Trophoblast cell (in vitro differentiated cells and primary cell): Measurements from ENCODE around the gene GID8.

Experiments used
- DNase-seq, 2 donors: peaks; one replicate each; pipeline ENCODE4 v3.0.0-alpha.2; 2016
- H2AFZ ChIP-seq: 2 replicates; pipeline ENCODE4 v1.6.1; 2013; ENCODE audit warnings: low read length, moderate library complexity, mild to moderate bottlenecking; ENCODE audit not compliant: insufficient read depth, poor library complexity
- H2AK5ac ChIP-seq: 2 replicates; pipeline ENCODE4 v1.6.1; 2013; ENCODE audit warnings: mild to moderate bottlenecking, low read length
- H2BK120ac ChIP-seq: 2 replicates; pipeline ENCODE4 v1.6.1; 2013; ENCODE audit warnings: low read length, mild to moderate bottlenecking, moderate library complexity; ENCODE audit not compliant: insufficient read depth, poor library complexity
- H2BK12ac ChIP-seq: 2 replicates; pipeline ENCODE4 v1.6.1; 2013; ENCODE audit warnings: mild to moderate bottlenecking, low read length, moderate library complexity
- H2BK5ac ChIP-seq: 2 replicates; pipeline ENCODE4 v1.6.1; 2013; ENCODE audit warnings: low read length, low read depth, moderate library complexity, mild to moderate bottlenecking; ENCODE audit not compliant: poor library complexity
- H3K14ac ChIP-seq: 2 replicates; pipeline ENCODE4 v1.6.1; 2013; ENCODE audit warnings: mild to moderate bottlenecking, low read length
- H3K18ac ChIP-seq: 2 replicates; pipeline ENCODE4 v1.6.1; 2013; ENCODE audit warnings: mild to moderate bottlenecking, low read length
- H3K23ac ChIP-seq: 2 replicates; pipeline ENCODE4 v1.6.1; 2013; ENCODE audit warnings: low read length
- H3K27ac ChIP-seq: 2 replicates; pipeline ENCODE4 v1.5.1; 2013; ENCODE audit warnings: low read depth, mild to moderate bottlenecking, inconsistent platforms, low read length, moderate library complexity
- H3K27me3 ChIP-seq: 2 replicates; pipeline ENCODE4 v1.6.1; 2013; ENCODE audit warnings: inconsistent platforms, mild to moderate bottlenecking, low read length, moderate library complexity; ENCODE audit not compliant: insufficient read depth
- H3K36me3 ChIP-seq, 2 experiments: 1 replicate in 1 of 2; 2 replicates in 1 of 2; pipeline ENCODE4 v1.6.1; 2013; ENCODE audit warnings: low read length in 2 of 2, mild to moderate bottlenecking in 2 of 2, moderate library complexity in 1 of 2; ENCODE audit not compliant: insufficient read depth in 2 of 2, control insufficient read depth in 1 of 2
- H3K4ac ChIP-seq: 2 replicates; pipeline ENCODE4 v1.6.1; 2013; ENCODE audit warnings: low read depth, mild to moderate bottlenecking, low read length, moderate library complexity
- H3K4me1 ChIP-seq, 2 experiments: 1 replicate in 1 of 2; 2 replicates in 1 of 2; pipeline ENCODE4 v1.6.1; 2013; ENCODE audit warnings: low read length in 2 of 2, mild to moderate bottlenecking in 2 of 2, moderate library complexity in 1 of 2; ENCODE audit not compliant: insufficient read depth in 2 of 2, control insufficient read depth in 1 of 2
- H3K4me2 ChIP-seq: 2 replicates; pipeline ENCODE4 v1.6.1; 2013; ENCODE audit warnings: inconsistent platforms, mild to moderate bottlenecking, low read length, moderate library complexity
- H3K4me3 ChIP-seq: 2 replicates; pipeline ENCODE4 v1.5.1; 2013; ENCODE audit warnings: mild to moderate bottlenecking, low read depth, low read length, inconsistent platforms
- H3K79me1 ChIP-seq: one replicate; pipeline ENCODE4 v1.6.1; 2013; ENCODE audit warnings: low read length
- H3K79me2 ChIP-seq: 2 replicates; pipeline ENCODE4 v1.6.1; 2013; ENCODE audit warnings: low read length, mild to moderate bottlenecking; ENCODE audit not compliant: control insufficient read depth, insufficient read depth, poor library complexity
- H3K9ac ChIP-seq: 2 replicates; pipeline ENCODE4 v1.6.1; 2013; ENCODE audit warnings: mild to moderate bottlenecking, low read length
- H3K9me3 ChIP-seq: 2 replicates; pipeline ENCODE4 v1.6.1; 2013; ENCODE audit warnings: low read depth, mild to moderate bottlenecking, control low read depth, inconsistent platforms, low read length; ENCODE audit not compliant: insufficient read depth
- H4K12ac ChIP-seq: 2 replicates; pipeline ENCODE4 v1.6.1; 2013; ENCODE audit warnings: low read depth, mild to moderate bottlenecking, low read length, moderate library complexity
- H4K8ac ChIP-seq: 2 replicates; pipeline ENCODE4 v1.6.1; 2013; ENCODE audit warnings: low read depth, mild to moderate bottlenecking, low read length, moderate library complexity
- H4K91ac ChIP-seq: one replicate; pipeline ENCODE4 v1.6.1; 2013; ENCODE audit warnings: low read depth, mild to moderate bottlenecking, low read length, moderate library complexity
- WGBS: extraction: QIAGEN DNeasy Blood & Tissue Kit; methylation state at CpG from one replicate; pipeline ENCODE4 v1.1.7; 2013; ENCODE audit warnings: missing lambda C conversion rate; ENCODE audit not compliant: insufficient read length, insufficient coverage; ENCODE audit errors: extremely low coverage; 5-methylcytosine and 5-hydroxymethylcytosine counted together

Gene GID8

GRCh38 chr20:62947532-62948300 is 9.8 kb downstream of the GID8 start:
- Histone ChIP-seq H2AFZ (no peak overlapping the region), H3K27me3 (no peaks in the 10 kb centered on the region), H3K79me2 (no peaks in the 10 kb centered on the region), H3K4me1 (peaks cover 0 to 5% of the 10 kb centered on the region in 2 experiments), H3K27ac (no peak overlapping the region), H3K18ac (no peak overlapping the region), H4K12ac (no peak overlapping the region), H3K79me1 (no peaks in the 10 kb centered on the region), H4K91ac (no peak overlapping the region), H3K4ac (no peak overlapping the region), H3K9ac (no peak overlapping the region), H2BK12ac (no peak overlapping the region), H3K14ac (no peak overlapping the region), H3K23ac (no peak overlapping the region), H3K4me3 (no peak overlapping the region), H3K9me3 (peaks cover 5% of the 10 kb centered on the region), H2BK120ac (no peak overlapping the region), H3K36me3 (peaks cover 53 to 68% of the 10 kb centered on the region in 2 experiments), H4K8ac (no peak overlapping the region), H2BK5ac (no peak overlapping the region), H3K4me2 (no peak overlapping the region), H2AK5ac (no peak overlapping the region)
- no CpG with 5 or more reads among the region's 17 CpGs for WGBS
- no peak for DNase-seq

- no peak overlapping the region for H3K18ac ChIP-seq
- no CpG with 5 or more reads among the region's 6 CpGs for WGBS
These were observed 11.3 kb downstream of the GID8 start for GRCh38 chr20:62949153-62949821.

GRCh38 chr20:62949962-62950361 is 12.0 kb downstream of the GID8 start:
- peaks cover 37 to 48% of the 10 kb centered on the region in 2 experiments for H3K36me3 ChIP-seq
- no peak overlapping the region for H4K91ac ChIP-seq
- no peaks in the 10 kb centered on the region for H3K27me3 ChIP-seq
- no CpG with 5 or more reads among the region's 12 CpGs for WGBS
- no peak overlapping the region for H3K18ac ChIP-seq
- H2AFZ ChIP-seq = no peak overlapping the region
- H2BK12ac ChIP-seq = no peak overlapping the region
- no peak overlapping the region for H4K8ac ChIP-seq
- H3K9me3 ChIP-seq = peaks cover 5% of the 10 kb centered on the region
- H2AK5ac ChIP-seq = no peak overlapping the region
- no peak overlapping the region for H2BK120ac ChIP-seq
- no peak overlapping the region for H4K12ac ChIP-seq
- H3K4ac ChIP-seq = no peak overlapping the region
- H3K9ac ChIP-seq = no peak overlapping the region
- no peak overlapping the region for H2BK5ac ChIP-seq
- H3K23ac ChIP-seq = no peak overlapping the region
- H3K4me1 ChIP-seq = peaks cover 5 to 10% of the 10 kb centered on the region in 2 experiments
- no peak overlapping the region for H3K4me3 ChIP-seq
- H3K4me2 ChIP-seq = no peak overlapping the region
- H3K79me2 ChIP-seq = no peaks in the 10 kb centered on the region
- H3K14ac ChIP-seq = no peak overlapping the region
- DNase-seq = no peak
- no peaks in the 10 kb centered on the region for H3K79me1 ChIP-seq
- no peak overlapping the region for H3K27ac ChIP-seq

More at GRCh38 chr20:62949153-62949821, 11.3 kb downstream of the GID8 start:
- Histone ChIP-seq H2AFZ (no peak overlapping the region), H3K4ac (no peak overlapping the region), H2BK5ac (no peak overlapping the region), H2AK5ac (no peak overlapping the region), H4K12ac (no peak overlapping the region), H3K9me3 (peaks cover 5% of the 10 kb centered on the region), H3K4me2 (no peak overlapping the region), H3K9ac (no peak overlapping the region), H3K23ac (no peak overlapping the region), H3K27ac (no peak overlapping the region), H3K27me3 (no peaks in the 10 kb centered on the region), H2BK120ac (no peak overlapping the region), H3K79me1 (no peaks in the 10 kb centered on the region), H3K4me1 (peaks cover 5 to 7% of the 10 kb centered on the region in 2 experiments), H3K4me3 (no peak overlapping the region), H3K79me2 (no peaks in the 10 kb centered on the region), H3K36me3 (peaks cover 42 to 54% of the 10 kb centered on the region in 2 experiments), H4K91ac (no peak overlapping the region), H3K14ac (no peak overlapping the region), H2BK12ac (no peak overlapping the region), H4K8ac (no peak overlapping the region)
- no peak for DNase-seq

- no peak overlapping the region for H3K9ac ChIP-seq
- H3K4ac ChIP-seq = no peak overlapping the region
- H4K12ac ChIP-seq = no peak overlapping the region
- H3K18ac ChIP-seq = no peak overlapping the region
- H3K4me3 ChIP-seq = no peak overlapping the region
- H3K4me1 ChIP-seq = peaks cover 8 to 13% of the 10 kb centered on the region in 2 experiments
- H2BK12ac ChIP-seq = no peak overlapping the region
- no peak overlapping the region for H2BK120ac ChIP-seq
- H2AK5ac ChIP-seq = no peak overlapping the region
- no peaks in the 10 kb centered on the region for H3K79me1 ChIP-seq
- no peak for DNase-seq
- H4K8ac ChIP-seq = no peak overlapping the region
- no peak overlapping the region for H2BK5ac ChIP-seq
- no CpG with 5 or more reads among the region's 8 CpGs for WGBS
- H3K14ac ChIP-seq = no peak overlapping the region
- H3K23ac ChIP-seq = no peak overlapping the region
- no peak overlapping the region for H3K4me2 ChIP-seq
- H3K36me3 ChIP-seq = peaks cover 32 to 42% of the 10 kb centered on the region in 2 experiments
- H4K91ac ChIP-seq = no peak overlapping the region
- peaks cover 5% of the 10 kb centered on the region for H3K9me3 ChIP-seq
- no peak overlapping the region for H2AFZ ChIP-seq
- H3K27ac ChIP-seq = no peak overlapping the region
- no peaks in the 10 kb centered on the region for H3K27me3 ChIP-seq
- no peaks in the 10 kb centered on the region for H3K79me2 ChIP-seq
These were observed 12.8 kb downstream of the GID8 start for GRCh38 chr20:62950741-62951140.
